Thyroid gland (tissue), 4 donors: ENCODE data around the gene GMEB2.

Source experiments
- POLR2A ChIP-seq, 2 donors: fragments of 450-650 bp; IDR thresholded peaks; one replicate each; pipeline ENCODE4 v1.6.1; 2017; ENCODE audit warnings: antibody characterized with exemption in 2 of 2, mild to moderate bottlenecking in 2 of 2, moderate library complexity in 1 of 2
- TF ChIP-seq, protein P1 (sequence below), 6 experiments: fragments of 200-600 bp in 3 of 6; fragments of 450-650 bp in 3 of 6; sonication (generic) in 3 of 6; IDR thresholded peaks; one replicate each; pipeline ENCODE4 v1.5.1; 2016 to 2019; ENCODE audit warnings: antibody characterized with exemption in 6 of 6, mild to moderate bottlenecking in 2 of 6, inconsistent platforms in 1 of 6, moderate library complexity in 1 of 6

GRCh38 chr20:63572788-63573646 is 53.9 kb downstream of the GMEB2 start:
- no peak for TF ChIP-seq POLR2A (IDR thresholded peaks at IDR 0.05)
- TF ChIP-seq, protein P1, sequence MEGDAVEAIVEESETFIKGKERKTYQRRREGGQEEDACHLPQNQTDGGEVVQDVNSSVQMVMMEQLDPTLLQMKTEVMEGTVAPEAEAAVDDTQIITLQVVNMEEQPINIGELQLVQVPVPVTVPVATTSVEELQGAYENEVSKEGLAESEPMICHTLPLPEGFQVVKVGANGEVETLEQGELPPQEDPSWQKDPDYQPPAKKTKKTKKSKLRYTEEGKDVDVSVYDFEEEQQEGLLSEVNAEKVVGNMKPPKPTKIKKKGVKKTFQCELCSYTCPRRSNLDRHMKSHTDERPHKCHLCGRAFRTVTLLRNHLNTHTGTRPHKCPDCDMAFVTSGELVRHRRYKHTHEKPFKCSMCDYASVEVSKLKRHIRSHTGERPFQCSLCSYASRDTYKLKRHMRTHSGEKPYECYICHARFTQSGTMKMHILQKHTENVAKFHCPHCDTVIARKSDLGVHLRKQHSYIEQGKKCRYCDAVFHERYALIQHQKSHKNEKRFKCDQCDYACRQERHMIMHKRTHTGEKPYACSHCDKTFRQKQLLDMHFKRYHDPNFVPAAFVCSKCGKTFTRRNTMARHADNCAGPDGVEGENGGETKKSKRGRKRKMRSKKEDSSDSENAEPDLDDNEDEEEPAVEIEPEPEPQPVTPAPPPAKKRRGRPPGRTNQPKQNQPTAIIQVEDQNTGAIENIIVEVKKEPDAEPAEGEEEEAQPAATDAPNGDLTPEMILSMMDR (IDR thresholded peaks at IDR 0.05), result no peak
